H9 (cell line): ENCODE data around the gene COPE. TPM values are rescaled to one million over a fixed set of nuclear protein-coding genes. Genes with fewer than 3 reads are reported as not detected.

Source experiments
- DNase-seq: peaks from one replicate; pipeline ENCODE4 v3.0.0-alpha.2; 2017
- H2AFZ ChIP-seq: one replicate; pipeline ENCODE4 v1.6.1; 2013; ENCODE audit warnings: mild to moderate bottlenecking, low read length, control low read depth, moderate library complexity
- H2AK5ac ChIP-seq: 2 replicates; pipeline ENCODE4 v1.6.1; 2013; ENCODE audit warnings: low read length, control low read depth, mixed read lengths; ENCODE audit not compliant: insufficient read length
- H2BK120ac ChIP-seq: one replicate; pipeline ENCODE4 v1.6.1; 2013; ENCODE audit warnings: low read depth, mild to moderate bottlenecking, low read length, control low read depth, inconsistent platforms; ENCODE audit not compliant: poor library complexity, severe bottlenecking
- H2BK12ac ChIP-seq: 2 replicates; pipeline ENCODE4 v1.6.1; 2013; ENCODE audit warnings: low read length, control low read depth, mixed read lengths, low read depth; ENCODE audit not compliant: insufficient read length
- H2BK15ac ChIP-seq: 2 replicates; pipeline ENCODE4 v1.6.1; 2013; ENCODE audit warnings: low read depth, low read length, control low read depth
- H2BK20ac ChIP-seq: one replicate; pipeline ENCODE4 v1.6.1; 2013; ENCODE audit warnings: low read depth, mild to moderate bottlenecking, low read length, control low read depth, inconsistent platforms; ENCODE audit not compliant: poor library complexity, severe bottlenecking
- H2BK5ac ChIP-seq: 2 replicates; pipeline ENCODE4 v1.6.1; 2013; ENCODE audit warnings: low read length, control low read depth, mixed read lengths; ENCODE audit not compliant: insufficient read length
- H3K14ac ChIP-seq: 2 replicates; pipeline ENCODE4 v1.6.1; 2013; ENCODE audit warnings: low read length, control low read depth; ENCODE audit not compliant: insufficient read depth
- H3K18ac ChIP-seq: 2 replicates; pipeline ENCODE4 v1.6.1; 2013; ENCODE audit warnings: low read depth, mild to moderate bottlenecking, mixed read lengths, low read length, control low read depth; ENCODE audit not compliant: insufficient read length
- H3K23ac ChIP-seq: 2 replicates; pipeline ENCODE4 v1.6.1; 2013; ENCODE audit warnings: low read length, control low read depth, mixed read lengths, low read depth; ENCODE audit not compliant: insufficient read length
- H3K23me2 ChIP-seq: 2 replicates; pipeline ENCODE4 v1.6.1; 2013; ENCODE audit warnings: low read depth, mild to moderate bottlenecking, mixed read lengths, low read length, control low read depth; ENCODE audit not compliant: insufficient read length, poor library complexity, severe bottlenecking
- H3K27ac ChIP-seq: 2 replicates; pipeline ENCODE4 v1.5.1; 2013; ENCODE audit warnings: low read length, control low read depth, mixed read lengths, low read depth; ENCODE audit not compliant: insufficient read length
- H3K27me3 ChIP-seq: 2 replicates; pipeline ENCODE4 v1.6.1; 2013; ENCODE audit warnings: low read length, control low read depth, inconsistent platforms; ENCODE audit not compliant: insufficient read depth
- H3K4ac ChIP-seq: 2 replicates; pipeline ENCODE4 v1.6.1; 2013; ENCODE audit warnings: low read depth, mild to moderate bottlenecking, control low read depth, inconsistent platforms, low read length, moderate library complexity
- H3K4me1 ChIP-seq: 2 replicates; pipeline ENCODE4 v1.6.1; 2013; ENCODE audit warnings: low read length, control low read depth, inconsistent platforms; ENCODE audit not compliant: insufficient read depth
- H3K4me2 ChIP-seq: 2 replicates; pipeline ENCODE4 v1.6.1; 2013; ENCODE audit warnings: low read length, control low read depth, mixed read lengths; ENCODE audit not compliant: insufficient read length, insufficient read depth
- H3K56ac ChIP-seq: 2 replicates; pipeline ENCODE4 v1.6.1; 2013; ENCODE audit warnings: low read depth, mild to moderate bottlenecking, mixed read lengths, low read length, control low read depth; ENCODE audit not compliant: insufficient read length
- H3K79me1 ChIP-seq: 2 replicates; pipeline ENCODE4 v1.6.1; 2013; ENCODE audit warnings: low read depth, mild to moderate bottlenecking, moderate library complexity, low read length, control low read depth, inconsistent platforms; ENCODE audit not compliant: insufficient read depth, poor library complexity, severe bottlenecking
- H3K79me2 ChIP-seq: 2 replicates; pipeline ENCODE4 v1.6.1; 2013; ENCODE audit warnings: low read length, control low read depth, inconsistent platforms; ENCODE audit not compliant: insufficient read depth
- H3K9ac ChIP-seq: 2 replicates; pipeline ENCODE4 v1.6.1; 2013; ENCODE audit warnings: low read length, control low read depth, mixed read lengths; ENCODE audit not compliant: insufficient read length; ENCODE audit errors: extremely low read depth
- H3K9me3 ChIP-seq: one replicate; pipeline ENCODE4 v1.6.1; 2013; ENCODE audit warnings: low read depth, low read length, inconsistent platforms; ENCODE audit not compliant: control insufficient read depth
- H3T11ph ChIP-seq: one replicate; pipeline ENCODE4 v1.6.1; 2013; ENCODE audit warnings: mild to moderate bottlenecking, low read length, control low read depth, inconsistent platforms
- H4K20me1 ChIP-seq: one replicate; pipeline ENCODE4 v1.6.1; 2013; ENCODE audit not compliant: control insufficient read depth, insufficient read length, insufficient read depth
- H4K5ac ChIP-seq: 2 replicates; pipeline ENCODE4 v1.6.1; 2013; ENCODE audit warnings: low read depth, mild to moderate bottlenecking, mixed read lengths, low read length, control low read depth; ENCODE audit not compliant: insufficient read length
- H4K8ac ChIP-seq: replicated peaks from 2 replicates; pipeline ENCODE4 v1.6.1; 2013; ENCODE audit warnings: low read length, control low read depth, mixed read lengths, low read depth; ENCODE audit not compliant: insufficient read length
- H4K91ac ChIP-seq: 2 replicates; pipeline ENCODE4 v1.6.1; 2013; ENCODE audit warnings: low read depth, mild to moderate bottlenecking, moderate library complexity, mixed read lengths, low read length, control low read depth; ENCODE audit not compliant: insufficient read length
- H3K27ac Mint-ChIP-seq, 3 experiments: 2 replicates in 2 of 3; 3 replicates in 1 of 3; pipeline ENCODE4 v1.8.0; 2020 to 2021; ENCODE audit warnings: mixed read lengths in 3 of 3, mild to moderate bottlenecking in 1 of 3, moderate library complexity in 1 of 3
- H3K27me3 Mint-ChIP-seq: 2 replicates; pipeline ENCODE4 v1.8.0; 2021; ENCODE audit warnings: low read depth, mild to moderate bottlenecking, moderate library complexity, mixed read lengths
- H3K36me3 Mint-ChIP-seq, 3 experiments: 2 replicates in 2 of 3; 3 replicates in 1 of 3; pipeline ENCODE4 v1.8.0; 2020 to 2021; ENCODE audit warnings: low read depth in 3 of 3, mixed read lengths in 3 of 3; ENCODE audit not compliant: insufficient read depth in 1 of 3
- H3K4me1 Mint-ChIP-seq, 2 experiments: 2 replicates each; pipeline ENCODE4 v1.8.0; 2020; ENCODE audit warnings: mixed read lengths in 2 of 2
- H3K4me3 Mint-ChIP-seq, 2 experiments: 2 replicates in 1 of 2; 3 replicates in 1 of 2; pipeline ENCODE4 v1.8.0; 2020 to 2021; ENCODE audit warnings: mild to moderate bottlenecking in 2 of 2, mixed read lengths in 2 of 2, moderate library complexity in 1 of 2
- H3K9me3 Mint-ChIP-seq, 2 experiments: 2 replicates in 1 of 2; 3 replicates in 1 of 2; pipeline ENCODE4 v1.8.0; 2020; ENCODE audit warnings: mild to moderate bottlenecking in 2 of 2, mixed read lengths in 2 of 2, moderate library complexity in 1 of 2
- CTCF ChIP-seq: fragments of 200-600 bp; sonication (generic); conservative IDR thresholded peaks from 3 replicates; pipeline ENCODE4 v1.8.0; 2021; ENCODE audit warnings: antibody characterized with exemption, mild to moderate bottlenecking
- WGBS: extraction: QIAGEN DNeasy Blood & Tissue Kit; methylation state at CpG from one replicate; pipeline ENCODE4 v1.1.7; 2013; ENCODE audit warnings: missing lambda C conversion rate, low lambda C conversion rate, mixed read lengths; ENCODE audit not compliant: insufficient read length; ENCODE audit errors: extremely low coverage; 5-methylcytosine and 5-hydroxymethylcytosine counted together
- total RNA-seq: library from RNA; stranded (reverse); gene quantifications from 2 replicates; pipeline ENCODE4 v1.2.1, GENCODE V29; 2021

COPE gene
- total RNA-seq, 1 experiment from 2014 or later = 198 TPM

- H3K27me3 Mint-ChIP-seq = no peaks in the 10 kb centered on the region
- Histone ChIP-seq H2BK15ac (no peak overlapping the region), H3K27me3 (no peaks in the 10 kb centered on the region), H3K9ac (no peak overlapping the region), H3K23ac (no peak overlapping the region), H3K27ac (no peak overlapping the region), H2AFZ (no peak overlapping the region), H3K18ac (no peak overlapping the region), H3K23me2 (no peaks in the 10 kb centered on the region), H3K4me1 (no peaks in the 10 kb centered on the region), H3K79me1 (no peaks in the 10 kb centered on the region), H3K4ac (no peak overlapping the region), H2AK5ac (no peak overlapping the region), H4K8ac (no peak overlapping the region), H2BK120ac (no peak overlapping the region), H2BK12ac (no peak overlapping the region), H4K5ac (no peak overlapping the region), H3T11ph (no peak overlapping the region), H4K20me1 (no peaks in the 10 kb centered on the region), H2BK20ac (no peak overlapping the region), H3K14ac (no peak overlapping the region), H4K91ac (no peak overlapping the region), H3K4me2 (no peak overlapping the region), H2BK5ac (no peak overlapping the region), H3K79me2 (no peaks in the 10 kb centered on the region; the same call in 1 of the 2 replicates), H3K9me3 (no peaks in the 10 kb centered on the region), H3K56ac (no peak overlapping the region)
- no CpG with 5 or more reads among the region's 14 CpGs for WGBS
- H3K4me3 Mint-ChIP-seq = no peak overlapping the region
- no peaks in the 10 kb centered on the region for H3K9me3 Mint-ChIP-seq
- no peak for TF ChIP-seq CTCF
- H3K36me3 Mint-ChIP-seq = peaks cover 15 to 32% (median 26%) of the 10 kb centered on the region in 3 experiments; a peak in 6 of 7 replicates
- no peak for DNase-seq
- peak overlapping the region in 1 of 3 experiments; percentile 31; a peak in 1 of 7 replicates for H3K27ac Mint-ChIP-seq
- peaks cover 0 to 4% of the 10 kb centered on the region in 2 experiments; a peak in 3 of 4 replicates for H3K4me1 Mint-ChIP-seq
Measured at GRCh38 chr19:18912933-18913332, 6.3 kb downstream of the COPE start.
